ENCODE data around the gene PKN3.

PKN3 gene

DNA sequence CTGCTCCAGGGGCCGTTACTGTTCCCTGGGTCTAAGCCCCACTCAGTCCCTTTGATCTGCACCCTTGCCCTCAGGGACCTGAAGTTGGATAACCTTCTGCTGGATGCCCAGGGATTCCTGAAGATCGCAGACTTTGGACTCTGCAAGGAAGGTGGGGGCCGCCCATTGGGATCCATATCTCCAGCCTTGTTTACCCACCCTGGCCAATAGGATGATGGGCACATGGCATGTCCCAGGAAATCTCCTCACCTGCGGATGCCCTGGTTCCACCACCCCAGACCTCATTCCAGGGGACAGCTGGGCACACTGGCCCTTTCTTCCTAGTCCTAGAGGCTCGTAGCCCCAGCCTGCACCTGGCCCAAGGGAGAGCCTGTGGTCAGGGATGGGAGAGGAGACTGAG, 16.2 kb downstream of the PKN3 start:
- DNase-seq, result no peak

GRCh38 chr9:128719919-128720605, 17.8 kb downstream of the PKN3 start:
- no peak for DNase-seq

DNA sequence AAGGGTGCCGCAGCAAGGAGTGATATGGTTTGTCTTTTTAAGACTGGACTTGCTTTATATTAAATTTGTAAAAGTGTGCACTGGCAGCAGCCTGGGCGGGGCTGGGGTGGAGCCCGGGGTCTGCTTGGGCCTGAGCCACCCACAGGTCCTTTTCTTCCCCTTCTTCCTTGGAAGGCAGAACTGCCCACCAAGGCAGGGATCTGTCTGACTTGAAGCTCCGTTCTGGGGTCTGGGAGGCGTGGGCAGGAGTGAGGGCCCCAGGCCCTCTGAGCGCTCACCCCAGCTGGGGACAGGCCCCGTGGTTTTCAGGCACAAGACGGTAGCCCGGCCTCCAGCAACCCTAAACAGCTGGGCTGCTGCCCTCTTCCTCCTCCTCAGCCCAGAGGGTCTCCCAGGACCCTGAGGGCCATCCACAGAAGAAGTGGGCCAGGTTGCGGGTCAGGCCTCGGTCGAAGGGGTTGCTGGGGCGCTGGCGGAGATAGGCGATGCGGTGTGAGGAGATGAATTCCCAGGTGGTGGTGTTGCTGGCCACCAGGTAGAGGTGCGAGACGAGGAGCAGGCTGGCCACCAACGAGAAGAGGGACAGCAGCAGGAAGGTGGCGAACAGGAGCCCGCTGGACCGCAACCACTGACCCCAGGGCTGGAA, 18.7 kb downstream of the PKN3 start:
- no peak for DNase-seq

GRCh38 chr9:128721487-128722010, 19.2 kb downstream of the PKN3 start:
- DNase-seq, result no peak

DNA sequence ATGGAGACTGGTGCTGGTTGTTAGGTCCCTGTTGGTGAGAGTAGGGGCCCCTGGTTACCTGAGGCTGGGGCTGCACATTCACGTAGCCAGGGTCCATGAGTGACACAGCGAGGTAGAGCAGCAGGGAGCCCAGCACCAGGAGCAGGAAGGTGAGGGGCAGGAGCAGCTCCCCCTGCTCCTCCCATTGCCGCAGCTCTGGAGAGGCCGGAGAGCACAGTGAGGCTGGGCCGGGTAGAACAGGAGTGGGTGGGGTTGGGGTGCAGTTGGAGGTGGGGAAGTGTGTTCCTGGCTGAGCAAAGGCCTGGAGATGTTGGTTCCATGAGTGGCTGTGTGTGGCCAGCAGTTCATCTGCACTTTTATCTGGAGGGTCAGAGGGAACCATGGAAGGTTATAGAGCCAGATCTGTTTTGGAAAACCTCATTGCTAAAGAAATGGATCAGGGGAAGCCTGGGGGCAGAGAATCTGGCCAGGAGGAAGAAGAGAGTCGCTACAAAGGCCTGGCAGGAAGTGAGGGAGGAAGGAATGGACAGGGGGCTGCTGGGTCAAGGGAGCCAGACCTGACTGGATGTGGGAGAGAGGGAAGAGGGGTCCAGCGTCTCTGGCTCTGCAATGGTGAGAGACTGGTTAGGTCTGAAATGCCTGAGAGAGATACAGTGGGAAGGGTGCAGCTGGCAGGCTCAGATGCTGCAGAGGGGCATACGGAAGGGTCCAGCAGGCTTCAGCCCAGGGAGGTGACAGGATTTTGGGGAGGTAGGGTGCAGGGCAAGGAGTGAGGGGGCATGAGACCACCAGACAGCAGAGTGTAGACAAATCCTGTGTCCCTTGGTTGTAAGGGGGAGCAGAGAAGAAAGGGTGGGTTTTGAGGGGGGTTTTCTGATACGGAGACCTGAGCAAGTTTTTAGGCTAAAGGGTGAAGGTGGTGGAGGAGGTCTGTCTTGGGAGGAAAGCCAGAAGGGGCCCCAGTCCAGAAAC, 20.4 kb downstream of the PKN3 start:
- no peak for DNase-seq

DNA sequence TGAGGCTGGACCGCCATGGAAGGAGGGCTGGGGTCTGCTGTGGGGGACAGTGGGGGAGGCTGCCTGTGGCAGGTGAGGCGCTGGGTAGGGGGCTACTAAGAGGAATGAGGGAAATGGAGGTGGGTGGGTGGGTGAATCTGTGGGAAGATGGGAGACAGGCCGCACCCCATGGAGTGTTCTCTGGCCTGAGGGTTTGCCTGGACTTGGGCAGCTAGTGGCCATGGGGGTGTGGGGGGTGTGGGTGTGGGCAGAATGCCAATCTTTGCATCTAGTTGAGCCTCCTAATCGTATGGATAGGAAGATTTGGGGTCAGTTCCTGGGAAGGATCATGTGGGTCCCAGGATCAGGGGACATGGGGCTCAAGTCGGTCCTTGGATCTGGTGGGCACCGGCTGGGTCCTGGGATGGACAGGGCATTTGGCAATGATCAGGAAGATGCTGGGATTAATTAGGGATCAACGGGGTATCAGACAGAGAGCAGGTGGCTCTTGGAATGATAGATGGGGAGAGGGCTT, 21.1 kb downstream of the PKN3 start:
- DNase-seq, result no peak

GRCh38 chr9:128723866-128724743, 21.8 kb downstream of the PKN3 start, which contains the start of gene ZDHHC12:
Gene ZDHHC12, minus strand, starts transcription at chr9:128724127. Its CDS starts 34 bp downstream, at chr9:128724093.
- DNase-seq, result peak; percentile 59

DNA sequence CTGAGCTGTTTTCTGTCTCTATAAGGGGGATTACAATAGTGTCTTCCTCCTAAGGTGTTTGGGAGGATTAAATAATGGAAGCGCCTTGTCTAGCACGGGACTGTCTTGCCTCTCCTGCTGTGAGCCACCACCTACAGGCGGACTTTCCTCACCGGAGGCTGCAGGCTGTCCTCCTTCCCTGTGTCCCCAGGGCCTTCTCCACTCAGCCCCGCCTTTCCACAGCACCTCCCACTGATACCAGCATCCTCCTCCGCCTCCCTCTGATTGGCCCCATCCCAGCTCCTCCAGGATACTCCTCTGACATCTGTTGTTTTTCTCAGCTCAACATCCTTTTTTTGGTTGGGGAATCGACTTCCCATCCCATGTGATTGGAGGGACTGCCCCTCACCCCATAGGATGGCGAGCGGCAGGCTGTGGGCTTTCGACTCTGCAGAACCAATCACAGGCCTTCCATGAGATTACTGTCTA, 22.5 kb downstream of the PKN3 start:
- DNase-seq, result no peak

- DNase-seq, result no peak
Observed at GRCh38 chr9:128727640-128728248, 25.4 kb downstream of the PKN3 start.

- DNase-seq, result no peak
Observed at GRCh38 chr9:128728298-128728697, 26.0 kb downstream of the PKN3 start.

GRCh38 chr9:128729302-128729701, 27.0 kb downstream of the PKN3 start:
- DNase-seq, result no peak

GRCh38 chr9:128729766-128730517, 27.6 kb downstream of the PKN3 start:
- DNase-seq, result no peak

- DNase-seq, result no peak
Observed at GRCh38 chr9:128731093-128731492, 28.8 kb downstream of the PKN3 start.

GRCh38 chr9:128731691-128732090, 29.4 kb downstream of the PKN3 start:
- DNase-seq, result no peak

DNA sequence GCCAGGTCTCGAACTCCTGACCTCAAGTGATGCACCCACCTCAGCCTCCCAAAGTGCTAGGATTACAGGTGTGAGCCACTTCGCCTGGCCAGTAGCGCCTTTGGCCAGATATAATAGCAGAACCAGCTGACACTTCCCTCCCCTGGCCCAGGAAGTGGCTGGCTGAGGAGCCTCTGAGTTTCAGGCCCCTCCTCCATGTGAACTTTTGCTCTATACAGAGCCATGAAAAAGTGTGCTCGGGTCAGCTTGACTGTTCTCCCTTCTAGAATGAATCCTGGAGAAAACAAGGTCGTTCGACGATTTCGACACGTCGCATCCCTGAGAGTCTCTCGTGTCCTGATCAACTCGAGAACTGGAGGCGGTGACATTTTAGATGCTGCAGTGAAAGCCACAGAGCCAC, 30.3 kb downstream of the PKN3 start:
- DNase-seq, result no peak

DNA sequence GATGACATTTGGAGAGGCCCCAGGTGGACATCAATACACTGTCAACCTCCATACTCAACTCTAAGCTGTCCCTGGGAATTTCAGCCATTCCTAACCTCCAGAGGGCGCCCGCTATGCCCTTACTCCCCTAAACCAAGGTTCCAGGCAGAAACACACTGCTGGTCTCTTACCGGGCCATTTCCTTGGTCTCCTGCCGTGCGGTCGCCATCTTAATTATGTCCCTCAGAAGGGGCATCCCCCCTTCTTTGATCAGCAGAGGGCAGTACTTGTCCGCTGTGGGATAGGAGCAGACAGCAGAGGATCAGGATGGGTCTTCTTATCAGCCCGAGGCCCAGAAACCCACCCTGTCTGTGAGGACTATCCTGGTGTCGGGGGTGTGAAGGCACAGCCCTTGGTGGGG, 31.0 kb downstream of the PKN3 start:
- no peak for DNase-seq

- DNase-seq, result no peak
Observed at GRCh38 chr9:128735373-128735772, 33.1 kb downstream of the PKN3 start.

- DNase-seq, result no peak
Observed at GRCh38 chr9:128742401-128742800, 40.1 kb downstream of the PKN3 start.

DNA sequence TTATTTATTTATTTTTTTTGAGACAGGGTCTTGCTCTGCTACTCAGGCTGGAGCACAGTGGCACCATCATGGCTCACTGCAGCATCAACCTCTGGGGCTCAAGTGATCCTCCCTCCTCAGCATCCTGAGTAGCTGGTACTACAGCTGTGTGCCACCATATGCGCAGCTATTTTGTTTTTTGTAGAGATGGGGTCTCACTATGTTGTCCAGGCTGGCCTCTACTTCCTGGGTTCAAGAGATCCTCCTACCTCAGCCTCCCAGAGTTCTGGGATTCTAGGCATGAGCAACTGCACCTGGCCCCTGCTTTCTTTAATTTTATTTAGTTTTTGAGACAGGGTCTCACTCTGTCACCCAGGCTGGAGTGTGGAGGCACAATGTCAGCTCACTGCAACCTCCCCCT, 41.1 kb downstream of the PKN3 start:
- DNase-seq, result no peak

DNA sequence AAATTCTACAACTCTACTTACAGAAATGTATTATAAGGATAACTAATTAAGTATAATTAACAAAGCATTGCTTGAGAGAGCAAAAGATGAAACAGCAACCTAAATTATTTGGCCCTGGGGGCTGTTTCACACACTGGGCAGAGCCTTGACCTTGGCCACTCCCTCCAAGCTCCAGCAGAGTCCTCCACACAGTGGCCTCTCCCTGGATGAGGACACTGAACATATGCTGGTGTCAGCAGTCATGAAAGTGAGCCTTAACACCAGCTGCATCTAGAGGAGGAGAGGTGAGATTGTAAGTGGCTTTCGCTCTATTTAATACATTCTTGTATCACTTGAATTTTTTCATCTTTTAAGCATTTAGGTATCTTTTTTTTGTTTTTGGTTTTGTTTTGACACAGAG, 44.9 kb downstream of the PKN3 start:
- DNase-seq, result no peak

Measured in GOT3 (cell line).